Muscle of leg (tissue), 11 donors: ENCODE results near the gene FUT1. TPM values are rescaled to one million over a fixed set of nuclear protein-coding genes. Genes with fewer than 3 reads are reported as not detected.

ENCODE experiments used
- DNase-seq: peaks from one replicate; pipeline ENCODE4 v3.0.0; 2013
- H3K27ac ChIP-seq: one replicate; pipeline ENCODE4 v1.5.1; 2013; ENCODE audit warnings: mild to moderate bottlenecking, low read length, control low read depth
- H3K27me3 ChIP-seq: one replicate; pipeline ENCODE4 v1.6.1; 2013; ENCODE audit warnings: low read length; ENCODE audit not compliant: control insufficient read depth, insufficient read depth
- H3K36me3 ChIP-seq: one replicate; pipeline ENCODE4 v1.6.1; 2013; ENCODE audit warnings: low read length; ENCODE audit not compliant: control insufficient read depth, insufficient read depth
- H3K4me1 ChIP-seq: one replicate; pipeline ENCODE4 v1.6.1; 2013; ENCODE audit warnings: low read length; ENCODE audit not compliant: control insufficient read depth, insufficient read depth
- H3K4me3 ChIP-seq: one replicate; pipeline ENCODE4 v1.5.1; 2013; ENCODE audit warnings: low read length, control low read depth
- H3K9me3 ChIP-seq: replicated peaks from 2 replicates; pipeline ENCODE4 v1.6.1; 2013; ENCODE audit warnings: low read depth, low read length; ENCODE audit not compliant: control insufficient read depth
- WGBS: methylation state at CpG from one replicate; pipeline ENCODE4 v1.1.5; 2013; ENCODE audit warnings: missing lambda C conversion rate; ENCODE audit not compliant: insufficient coverage; 5-methylcytosine and 5-hydroxymethylcytosine counted together
- polyA plus RNA-seq, 8 donors: library from polyadenylated mRNA; unstranded; fragments of 120-200 nt; gene quantifications; one replicate each; pipeline versions ENCODE4 v1.2.1 to v1.2.3, GENCODE V29; 2013; ENCODE audit warnings: inconsistent platforms in 1 of 8, low replicate concordance in 1 of 8; ENCODE audit not compliant: insufficient read length in 8 of 8, insufficient read depth in 1 of 8
- total RNA-seq: library from RNA; stranded (reverse); fragments of 120-200 nt; gene quantifications from one replicate; pipeline ENCODE4 v1.2.4, GENCODE V29; 2013

Gene FUT1
- total and polyA plus RNA-seq, 9 donors, result 0.75 to 1.5 (median 1.3) TPM

DNA sequence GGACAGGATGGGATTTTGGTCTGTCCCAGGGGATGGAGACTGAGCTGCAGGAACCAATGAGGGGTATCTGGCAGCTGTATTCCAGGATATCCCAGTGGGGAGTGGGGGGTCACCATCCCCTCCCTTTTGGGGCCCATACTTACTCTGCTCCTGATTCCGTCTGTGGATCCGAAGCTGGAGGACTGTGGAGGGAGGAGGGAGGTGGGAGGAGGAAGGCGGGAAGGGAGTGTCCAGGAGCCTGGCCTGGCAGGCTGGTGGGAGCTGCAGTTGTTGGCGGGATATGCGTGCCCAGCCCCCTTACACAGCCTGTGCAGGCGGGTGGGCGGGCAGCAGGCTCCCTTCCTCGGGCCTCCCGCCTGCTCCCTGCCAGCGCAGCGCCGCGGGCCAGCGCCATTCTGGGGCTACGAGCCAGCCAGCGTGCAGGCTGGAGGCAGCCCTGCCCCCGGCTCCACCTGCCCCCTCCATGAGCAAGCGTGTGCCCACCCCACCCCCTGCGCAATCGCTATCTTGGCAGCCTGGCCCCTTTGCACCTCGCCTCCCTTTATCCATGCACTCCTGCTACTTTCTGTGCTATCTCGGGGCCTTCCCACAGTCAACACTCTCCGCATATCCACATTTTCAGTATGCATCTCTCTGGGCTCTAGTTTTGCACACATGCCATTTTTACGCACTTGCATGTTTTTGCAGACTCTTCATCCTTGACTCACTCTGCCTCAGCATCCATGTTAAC lies 35.7 kb downstream of the FUT1 start:
- 7% methylated on average over 23 of the region's 24 CpGs for WGBS
- Histone ChIP-seq H3K9me3 (no peaks in the 10 kb centered on the region), H3K4me1 (peaks cover 75% of the 10 kb centered on the region), H3K27ac (peak overlapping the region; percentile 97), H3K4me3 (peak overlapping the region; percentile 76), H3K27me3 (no peaks in the 10 kb centered on the region), H3K36me3 (peaks cover 32% of the 10 kb centered on the region)
- DNase-seq, result peak; percentile 94

- DNase-seq, result peak; percentile 76
- Histone ChIP-seq H3K27me3 (no peaks in the 10 kb centered on the region), H3K9me3 (peaks cover 7% of the 10 kb centered on the region), H3K27ac (peak overlapping the region; percentile 97), H3K4me1 (peaks cover 70% of the 10 kb centered on the region), H3K36me3 (peaks cover 29% of the 10 kb centered on the region), H3K4me3 (peak overlapping the region; percentile 76)
- 27% methylated on average over 16 of the region's 19 CpGs for WGBS
Observed at GRCh38 chr19:48715681-48716171, 36.7 kb downstream of the FUT1 start.

- peak; percentile 59 for DNase-seq
- Histone ChIP-seq H3K4me3 (peak overlapping the region; percentile 76), H3K36me3 (peaks cover 29% of the 10 kb centered on the region), H3K9me3 (peaks cover 7% of the 10 kb centered on the region), H3K4me1 (peaks cover 65% of the 10 kb centered on the region), H3K27me3 (no peaks in the 10 kb centered on the region), H3K27ac (peak overlapping the region; percentile 97)
- WGBS, result 35% methylated on average over 20 of the region's 26 CpGs
Observed at GRCh38 chr19:48714759-48715675, 37.4 kb downstream of the FUT1 start.

DNA sequence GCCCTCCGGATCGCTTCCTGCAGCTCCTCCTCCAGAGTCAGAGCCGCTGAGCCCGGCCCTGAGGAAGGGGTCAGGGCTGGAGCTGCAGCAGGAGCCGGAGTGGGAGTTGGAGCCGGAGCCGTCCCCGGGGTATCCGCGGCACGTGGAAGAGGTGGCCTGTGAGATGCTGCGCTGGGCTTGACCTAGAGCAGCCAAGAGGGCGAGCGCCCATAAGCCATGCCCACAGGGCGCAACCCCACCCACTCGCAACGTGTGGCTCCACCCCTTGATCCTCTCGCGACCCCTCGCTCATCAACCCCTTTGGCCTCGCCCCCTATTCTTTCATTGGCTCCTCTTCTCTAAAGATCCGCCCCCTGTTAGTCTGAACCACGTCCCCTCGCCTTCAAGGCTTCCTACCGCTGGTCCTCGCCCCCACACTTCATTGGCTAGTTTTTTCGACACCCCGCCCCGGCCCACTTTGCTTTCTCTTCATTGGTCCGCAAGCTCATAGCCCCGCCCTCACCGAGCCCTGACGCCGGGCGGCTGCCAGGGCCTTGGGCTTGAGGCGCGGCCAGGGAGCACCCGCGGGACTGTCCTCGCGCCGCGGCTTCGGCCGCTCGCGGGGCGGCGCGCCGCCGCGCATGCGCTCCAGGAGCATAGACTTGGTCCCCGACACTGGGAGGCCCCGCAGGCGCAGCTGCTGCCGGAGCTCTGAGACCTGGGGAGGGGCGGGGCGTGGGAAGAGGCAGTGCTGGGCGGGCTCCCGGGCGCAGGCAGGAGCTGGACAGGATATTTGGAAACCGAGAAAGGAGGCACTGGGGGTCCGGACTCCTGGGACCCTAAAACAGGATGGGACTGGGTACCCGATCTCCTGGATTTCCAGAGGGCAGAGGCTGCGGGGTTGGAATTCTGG lies 38.3 kb downstream of the FUT1 start:
- under 1% methylated on average over 63 of the region's 67 CpGs for WGBS
- Histone ChIP-seq H3K9me3 (peaks cover 7% of the 10 kb centered on the region), H3K4me3 (peak overlapping the region; percentile 84), H3K36me3 (peaks cover 29% of the 10 kb centered on the region), H3K4me1 (peaks cover 56% of the 10 kb centered on the region), H3K27ac (peak overlapping the region; percentile 97), H3K27me3 (no peaks in the 10 kb centered on the region)
- peak; percentile 100 for DNase-seq

- H3K27me3 ChIP-seq, result no peaks in the 10 kb centered on the region
- peaks cover 7% of the 10 kb centered on the region for H3K9me3 ChIP-seq
- H3K4me1 ChIP-seq, result peaks cover 49% of the 10 kb centered on the region
- H3K36me3 ChIP-seq, result peaks cover 29% of the 10 kb centered on the region
- peak overlapping the region; percentile 84 for H3K4me3 ChIP-seq
- WGBS, result 8% methylated on average over 10 of the region's 25 CpGs
- peak; percentile 44 for DNase-seq
- H3K27ac ChIP-seq, result peak overlapping the region; percentile 87
Observed at GRCh38 chr19:48713041-48713863, 39.2 kb downstream of the FUT1 start.

DNA sequence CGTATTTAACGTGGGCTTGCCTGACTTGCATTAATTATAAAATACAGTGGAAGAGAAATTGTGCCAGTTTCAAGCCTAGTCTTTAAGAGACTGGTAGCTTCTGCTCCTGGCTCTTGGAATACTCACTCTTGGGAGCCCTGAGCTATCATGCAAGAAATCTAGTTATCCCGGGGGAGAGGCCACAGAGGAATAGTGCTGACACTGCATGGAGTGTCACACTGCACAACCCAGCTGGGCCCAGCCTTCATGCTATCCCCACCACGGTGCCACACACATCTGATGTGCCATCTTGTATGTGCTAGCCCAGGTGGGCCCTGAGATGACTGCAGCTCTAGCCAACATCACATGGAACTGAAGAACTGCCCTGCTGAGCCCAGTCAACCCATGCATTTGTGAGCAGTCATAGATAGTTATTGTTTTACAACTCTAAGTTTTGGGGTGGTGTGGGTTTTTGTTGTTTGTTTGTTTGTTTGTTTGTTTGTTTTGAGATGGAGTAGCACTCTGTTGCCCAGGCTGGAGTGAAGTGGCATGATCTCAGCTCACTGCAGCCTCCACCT lies 41.3 kb downstream of the FUT1 start:
- Histone ChIP-seq H3K4me3 (no peak overlapping the region), H3K27me3 (no peaks in the 10 kb centered on the region), H3K27ac (no peak overlapping the region), H3K4me1 (peaks cover 30% of the 10 kb centered on the region), H3K36me3 (peaks cover 29% of the 10 kb centered on the region), H3K9me3 (peaks cover 7% of the 10 kb centered on the region)
- WGBS, result 100% methylated on average over 3 of the region's 4 CpGs
- no peak for DNase-seq

DNA sequence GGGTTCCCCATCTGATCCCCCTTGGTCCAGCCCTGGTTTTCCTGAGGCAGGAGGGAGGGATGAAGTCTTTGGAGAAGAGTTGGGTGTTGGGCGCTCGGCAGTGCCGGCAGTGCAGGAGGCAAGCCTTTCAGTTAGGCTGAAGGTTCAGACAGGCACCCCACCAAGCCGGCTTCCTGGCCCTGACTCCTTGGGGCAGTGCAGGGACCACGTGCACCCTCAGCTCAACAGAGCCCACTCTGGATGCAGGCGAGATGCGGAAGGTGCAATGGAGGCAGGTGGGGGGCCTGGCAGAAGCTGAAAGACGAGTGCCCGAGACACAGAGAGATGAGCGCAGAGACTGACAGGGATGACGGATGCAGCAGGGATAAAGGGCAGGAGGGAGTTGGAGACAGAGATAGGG lies 44.0 kb downstream of the FUT1 start:
- Histone ChIP-seq H3K27me3 (no peaks in the 10 kb centered on the region), H3K9me3 (peaks cover 7% of the 10 kb centered on the region), H3K27ac (no peak overlapping the region), H3K36me3 (peaks cover 15% of the 10 kb centered on the region), H3K4me1 (peaks cover 9% of the 10 kb centered on the region), H3K4me3 (no peak overlapping the region)
- WGBS, result 42% methylated on average over 11 of the region's 11 CpGs
- DNase-seq, result no peak

- Histone ChIP-seq H3K27ac (no peak overlapping the region), H3K4me3 (no peak overlapping the region), H3K36me3 (no peaks in the 10 kb centered on the region), H3K9me3 (no peaks in the 10 kb centered on the region), H3K4me1 (no peaks in the 10 kb centered on the region), H3K27me3 (no peaks in the 10 kb centered on the region)
- DNase-seq, result no peak
- 25% methylated on average over 2 of the region's 2 CpGs for WGBS
Observed at GRCh38 chr19:48705431-48705830, 47.0 kb downstream of the FUT1 start.

GRCh38 chr19:48703316-48703715 lies 49.1 kb downstream of the FUT1 start:
- Histone ChIP-seq H3K27ac (no peak overlapping the region), H3K4me1 (no peaks in the 10 kb centered on the region)
- whole genome bisulfite sequencing, result 90% methylated on average over 16 of the region's 23 CpGs

More at GRCh38 chr19:48703316-48703715, 49.1 kb downstream of the FUT1 start:
- DNase-seq, result no peak
- H3K36me3 ChIP-seq, result no peaks in the 10 kb centered on the region
- no peak overlapping the region for H3K4me3 ChIP-seq
- H3K9me3 ChIP-seq, result no peaks in the 10 kb centered on the region
- no peaks in the 10 kb centered on the region for H3K27me3 ChIP-seq
